M059J (cell line): ENCODE measurements around the gene DAGLB. TPM values are rescaled to one million over a fixed set of nuclear protein-coding genes. Genes with fewer than 3 reads are reported as not detected.

ENCODE experiments used
- DNase-seq: peaks from one replicate; pipeline ENCODE4 v3.0.0-alpha.2; 2012; ENCODE audit warnings: low read depth
- total RNA-seq: library from RNA; depleted of rRNA; stranded (reverse); fragments of >200 nt; shearing (Covaris generic); gene quantifications from 2 replicates; pipeline ENCODE4 v1.2.3, GENCODE V29; 2014; rRNA removed

DAGLB gene
- total RNA-seq, 1 experiment from 2014 or later, result 44.6 TPM

- DNase-seq, result peak; percentile 36
Observed at GRCh38 chr7:6367701-6368211, 80.0 kb downstream of the DAGLB start.

DNA sequence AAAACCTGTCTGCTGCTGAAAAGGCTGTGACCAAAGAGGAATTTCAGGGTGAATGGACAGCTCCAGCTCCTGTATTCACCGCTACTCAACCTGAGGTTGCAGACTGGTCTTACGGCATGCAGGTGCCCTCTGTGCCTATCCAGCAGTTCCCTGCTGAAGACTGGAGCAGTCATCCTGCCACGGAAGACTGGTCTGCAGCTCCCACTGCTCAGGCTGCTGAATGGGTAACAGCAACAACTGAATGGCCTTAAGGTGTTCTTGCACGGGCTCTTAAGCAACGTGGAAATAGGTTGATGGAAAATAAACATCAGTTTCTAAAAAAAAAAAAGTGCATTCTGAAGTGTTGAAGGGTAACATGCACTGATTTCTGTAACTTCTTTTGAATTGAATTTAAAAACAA is 82.3 kb downstream of the DAGLB start:
- no peak for DNase-seq

GRCh38 chr7:6360841-6361240 is 86.9 kb downstream of the DAGLB start:
- no peak for DNase-seq

DNA sequence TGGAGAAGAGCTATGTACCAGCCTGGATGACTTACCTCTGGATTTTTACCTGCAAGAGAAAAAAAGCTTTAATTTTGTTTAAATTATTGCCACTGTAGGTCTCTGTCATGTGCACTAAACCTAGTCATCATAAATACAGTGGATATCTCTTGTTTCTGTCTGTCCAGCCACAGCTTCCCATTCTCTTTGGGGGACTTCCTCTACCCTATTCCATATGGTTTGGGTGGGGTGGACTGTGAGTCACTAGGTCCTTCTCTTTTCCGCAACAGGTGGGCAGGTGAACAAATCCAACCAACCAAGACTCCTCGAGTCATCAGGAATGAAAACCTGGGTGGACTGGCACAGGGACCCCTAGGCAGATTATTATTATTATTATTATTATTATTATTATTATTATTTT is 88.0 kb downstream of the DAGLB start:
- no peak for DNase-seq

Other genes with a start within 250 kb of the DAGLB start
- gene CYTH3, start 175.3 kb downstream of the DAGLB start, total RNA-seq, result 15.0 and 29.6 TPM in 2 replicates
- 21.1 and 32.6 TPM in 2 replicates for gene FAM220A, start 99.0 kb downstream of the DAGLB start, total RNA-seq
- 122 and 146 TPM in 2 replicates for gene RAC1, start 73.4 kb downstream of the DAGLB start, total RNA-seq
- gene KDELR2, start 36.2 kb upstream of the DAGLB start, total RNA-seq, result 428 and 571 TPM in 2 replicates
- 0.02 TPM in 1 of 2 replicates, not detected in the other for gene GRID2IP, start 103.5 kb upstream of the DAGLB start, total RNA-seq
- 67.1 and 70.0 TPM in 2 replicates for gene ZDHHC4, start 129.5 kb upstream of the DAGLB start, total RNA-seq
- 17.7 and 20.0 TPM in 2 replicates for gene INTS15, start 142.1 kb upstream of the DAGLB start, total RNA-seq
- gene ZNF853, start 167.7 kb upstream of the DAGLB start, total RNA-seq, result 0.25 and 0.94 TPM in 2 replicates
- gene ZNF316, start 189.4 kb upstream of the DAGLB start, total RNA-seq, result 5.6 and 7.8 TPM in 2 replicates